K562 (cell line): ENCODE results near the gene CARMIL3. TPM values are rescaled to one million over a fixed set of nuclear protein-coding genes. Genes with fewer than 3 reads are reported as not detected.

Experiments used
- EGR1 ChIP-seq: fragments of 450-650 bp; conservative IDR thresholded peaks from 2 replicates; pipeline ENCODE4 v1.6.1; 2017; ENCODE audit warnings: mild to moderate bottlenecking
- GTF2F1 ChIP-seq: IDR thresholded peaks from 2 replicates; pipeline ENCODE4 v1.6.1; 2011; ENCODE audit warnings: low read depth, low read length, improper control_type of control experiment
- HDAC6 ChIP-seq: IDR thresholded peaks from 2 replicates; pipeline ENCODE4 v1.6.1; 2012; ENCODE audit warnings: low read depth, mild to moderate bottlenecking, control low read depth, inconsistent platforms, low read length, moderate library complexity
- HDGF ChIP-seq: fragments of 450-650 bp; IDR thresholded peaks from 2 replicates; pipeline ENCODE4 v1.6.1; 2016
- HNRNPL ChIP-seq: fragments of 200-400 bp; formaldehyde crosslinking; IDR thresholded peaks from 2 replicates; pipeline ENCODE4 v1.6.1; 2017; ENCODE audit warnings: low read depth, mild to moderate bottlenecking, low read length
- L3MBTL2 ChIP-seq: fragments of 450-650 bp; IDR thresholded peaks from 2 replicates; pipeline ENCODE4 v1.6.1; 2016; ENCODE audit warnings: mild to moderate bottlenecking, moderate library complexity
- MAZ ChIP-seq, 2 experiments: fragments of 450-650 bp in 1 of 2; sonication (generic) in 1 of 2; formaldehyde crosslinking; IDR thresholded peaks in 1 of 2; conservative IDR thresholded peaks in 1 of 2; 2 replicates each; pipeline versions ENCODE4 v1.4.0 to v1.5.0; 2020; ENCODE audit warnings: mild to moderate bottlenecking in 1 of 2, missing genetic modification reagents in 1 of 2
- MED1 ChIP-seq: sonication (generic); formaldehyde crosslinking; IDR thresholded peaks from 2 replicates; pipeline ENCODE4 v1.8.1; 2023; ENCODE audit warnings: missing genetic modification reagents, borderline replicate concordance
- NKRF ChIP-seq: fragments of 450-650 bp; IDR thresholded peaks from 2 replicates; pipeline ENCODE4 v1.6.1; 2016; ENCODE audit warnings: borderline replicate concordance
- NR2C1 ChIP-seq, 2 experiments: fragments of 450-650 bp; IDR thresholded peaks; 2 replicates each; pipeline ENCODE4 v1.6.1; 2017; ENCODE audit warnings: mild to moderate bottlenecking in 2 of 2, antibody characterized with exemption in 1 of 2, inconsistent platforms in 1 of 2, missing compliant biosample characterization in 1 of 2, missing genetic modification characterization in 1 of 2
- OTX1 ChIP-seq: fragments of 450-650 bp; formaldehyde crosslinking; IDR thresholded peaks from 2 replicates; pipeline ENCODE4 v1.4.0; 2022; ENCODE audit warnings: mild to moderate bottlenecking
- PHB2 ChIP-seq: fragments of 450-650 bp; IDR thresholded peaks from 2 replicates; pipeline ENCODE4 v1.6.1; 2017; ENCODE audit warnings: low read depth
- PRMT5 ChIP-seq: sonication (generic); formaldehyde crosslinking; IDR thresholded peaks from 2 replicates; pipeline ENCODE4 v1.5.0; 2020; ENCODE audit warnings: missing genetic modification reagents
- RBM15 ChIP-seq: fragments of 200-400 bp; formaldehyde crosslinking; IDR thresholded peaks from 2 replicates; pipeline ENCODE4 v1.6.1; 2018; ENCODE audit warnings: mild to moderate bottlenecking, low read length, moderate library complexity; ENCODE audit not compliant: insufficient read depth
- SMAD1 ChIP-seq: fragments of 150-350 bp; IDR thresholded peaks from 2 replicates; pipeline ENCODE4 v1.6.1; 2014; ENCODE audit warnings: low read length, low read depth; ENCODE audit not compliant: partially characterized antibody
- TAF7 ChIP-seq: fragments of 450-650 bp; IDR thresholded peaks from 2 replicates; pipeline ENCODE4 v1.6.1; 2016; ENCODE audit warnings: missing genetic modification characterization, missing compliant biosample characterization
- TAL1 ChIP-seq: fragments of 450-650 bp; IDR thresholded peaks from 2 replicates; pipeline ENCODE4 v1.6.1; 2016; ENCODE audit warnings: mild to moderate bottlenecking
- TCF7 ChIP-seq: sonication (generic); IDR thresholded peaks from 2 replicates; pipeline ENCODE4 v1.6.1; 2016; ENCODE audit warnings: antibody characterized with exemption, borderline replicate concordance
- TFAM ChIP-seq: fragments of 250-450 bp; sonication (Bioruptor Pico); conservative IDR thresholded peaks from 2 replicates; pipeline ENCODE4 v1.5.0; 2021; ENCODE audit warnings: mild to moderate bottlenecking, moderate library complexity
- TRIM24 ChIP-seq, 2 experiments: fragments of 450-650 bp; IDR thresholded peaks; 2 replicates each; pipeline ENCODE4 v1.6.1; 2016
- ZNF124 ChIP-seq: sonication (generic); formaldehyde crosslinking; IDR thresholded peaks from 2 replicates; pipeline ENCODE4 v1.8.1; 2022; ENCODE audit warnings: missing genetic modification reagents
- ZNF184 ChIP-seq: sonication (generic); formaldehyde crosslinking; IDR thresholded peaks from 2 replicates; pipeline ENCODE4 v1.5.0; 2020; ENCODE audit warnings: missing genetic modification reagents
- ZNF507 ChIP-seq: conservative IDR thresholded peaks from 2 replicates; pipeline ENCODE4 v1.6.1; 2017; ENCODE audit warnings: missing genetic modification characterization, missing compliant biosample characterization
- ZNF830 ChIP-seq: fragments of 250-450 bp; sonication (Bioruptor Pico); IDR thresholded peaks from 2 replicates; pipeline ENCODE4 v1.5.0; 2021; ENCODE audit warnings: mild to moderate bottlenecking
- polyA plus RNA-seq, 8 experiments: library from polyadenylated mRNA; depleted of rRNA in 4 of 8; stranded (reverse) in 5 of 8; unstranded in 3 of 8; fragments of >200 nt; fragmentation: Nextera tagmentation in 2 of 8; fragmentation: Illumina TruSeq in 1 of 8; extraction: Ambion mirVana in 2 of 8; extraction: Trizol in 1 of 8; gene quantifications; 2 replicates each; pipeline versions ENCODE4 v1.2.1 to v1.2.3, GENCODE V29; 2011 to 2014; ENCODE audit warnings: inconsistent platforms in 1 of 8, missing spikeins in 1 of 8
- total RNA-seq, 7 experiments: library from RNA; depleted of rRNA in 6 of 7; stranded (reverse); fragments of >200 nt in 6 of 7; fragmentation: Illumina TruSeq in 2 of 7; extraction: Trizol in 2 of 7; gene quantifications; 2 replicates each; pipeline versions ENCODE4 v1.2.1 to v1.2.3, GENCODE V29; 2011 to 2021; ENCODE audit warnings: low replicate concordance in 1 of 7
- TF ChIP-seq, protein P1 (sequence below): fragments of 450-650 bp; IDR thresholded peaks from 2 replicates; pipeline ENCODE4 v1.6.1; 2018; ENCODE audit not compliant: partially characterized antibody

CARMIL3 gene
- total and polyA plus RNA-seq, 9 of the 15 experiments (the other 6 are each of a cell fraction or from before 2014, with no cell fraction given), result 0.01 to 0.11 (median 0.05) TPM; not detected in 5

- TF ChIP-seq NKRF (peak; percentile 75; the same call in 1 of the 2 replicates), OTX1 (CRISPR knock-in tag) (no peak), PHB2 (no peak), RBM15 (no peak), NR2C1 (IDR thresholded peaks at IDR 0.05) (peak; percentile 37; the same call in 1 of the 2 replicates), NR2C1 (tag; IDR thresholded peaks at IDR 0.05) (0 out of 2 replicates have a peak, but pooled peaks have one; percentile 31), MED1 (no peak), TCF7 (no peak), ZNF184 (CRISPR knock-in tag) (no peak), MAZ (CRISPR knock-in tag; conservative IDR thresholded peaks at IDR 0.05 in 1 of 2, IDR thresholded peaks at IDR 0.05 in 1 of 2) (peak in 1 of 2 experiments; percentile 61; a peak in 2 of 4 replicates), GTF2F1 (no peak), TAF7 (peak; percentile 44; the same call in 1 of the 2 replicates), ZNF507 (tag) (no peak), ZNF830 (CRISPR knock-in tag) (no peak), EGR1 (peak; percentile 65), TRIM24 (IDR thresholded peaks at IDR 0.05) (no peak), SMAD1 (peak; percentile 64), TFAM (CRISPR knock-in tag) (no peak), HDGF (no peak), HDAC6 (no peak), L3MBTL2 (peak; percentile 87), ZNF124 (no peak), TAL1 (no peak), PRMT5 (CRISPR knock-in tag) (no peak), HNRNPL (no peak)
- TF ChIP-seq, protein P1, sequence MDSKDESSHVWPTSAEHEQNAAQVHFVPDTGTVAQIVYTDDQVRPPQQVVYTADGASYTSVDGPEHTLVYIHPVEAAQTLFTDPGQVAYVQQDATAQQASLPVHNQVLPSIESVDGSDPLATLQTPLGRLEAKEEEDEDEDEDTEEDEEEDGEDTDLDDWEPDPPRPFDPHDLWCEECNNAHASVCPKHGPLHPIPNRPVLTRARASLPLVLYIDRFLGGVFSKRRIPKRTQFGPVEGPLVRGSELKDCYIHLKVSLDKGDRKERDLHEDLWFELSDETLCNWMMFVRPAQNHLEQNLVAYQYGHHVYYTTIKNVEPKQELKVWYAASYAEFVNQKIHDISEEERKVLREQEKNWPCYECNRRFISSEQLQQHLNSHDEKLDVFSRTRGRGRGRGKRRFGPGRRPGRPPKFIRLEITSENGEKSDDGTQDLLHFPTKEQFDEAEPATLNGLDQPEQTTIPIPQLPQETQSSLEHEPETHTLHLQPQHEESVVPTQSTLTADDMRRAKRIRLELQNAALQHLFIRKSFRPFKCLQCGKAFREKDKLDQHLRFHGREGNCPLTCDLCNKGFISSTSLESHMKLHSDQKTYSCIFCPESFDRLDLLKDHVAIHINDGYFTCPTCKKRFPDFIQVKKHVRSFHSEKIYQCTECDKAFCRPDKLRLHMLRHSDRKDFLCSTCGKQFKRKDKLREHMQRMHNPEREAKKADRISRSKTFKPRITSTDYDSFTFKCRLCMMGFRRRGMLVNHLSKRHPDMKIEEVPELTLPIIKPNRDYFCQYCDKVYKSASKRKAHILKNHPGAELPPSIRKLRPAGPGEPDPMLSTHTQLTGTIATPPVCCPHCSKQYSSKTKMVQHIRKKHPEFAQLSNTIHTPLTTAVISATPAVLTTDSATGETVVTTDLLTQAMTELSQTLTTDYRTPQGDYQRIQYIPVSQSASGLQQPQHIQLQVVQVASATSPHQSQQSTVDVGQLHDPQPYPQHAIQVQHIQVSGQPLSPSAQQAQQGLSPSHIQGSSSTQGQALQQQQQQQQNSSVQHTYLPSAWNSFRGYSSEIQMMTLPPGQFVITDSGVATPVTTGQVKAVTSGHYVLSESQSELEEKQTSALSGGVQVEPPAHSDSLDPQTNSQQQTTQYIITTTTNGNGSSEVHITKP, result peak; percentile 75
Measured at GRCh38 chr14:24095271-24096068, 43.7 kb downstream of the CARMIL3 start (continued).
